GM18907 (cell line): ENCODE data around the gene MAP3K20.
"Not testable (repeated sequence)": the region's sequence is repeated elsewhere in the genome, so short reads cannot be mapped to it uniquely, and the experiment has no call there.

ENCODE experiments used
- ATAC-seq: cut with Tn5 transposase; IDR thresholded peaks from one replicate; pipeline ENCODE4 v1.9.1; 2021; ENCODE audit warnings: mild to moderate bottlenecking, moderate library complexity; ENCODE audit not compliant: unreplicated experiment

Gene MAP3K20

DNA sequence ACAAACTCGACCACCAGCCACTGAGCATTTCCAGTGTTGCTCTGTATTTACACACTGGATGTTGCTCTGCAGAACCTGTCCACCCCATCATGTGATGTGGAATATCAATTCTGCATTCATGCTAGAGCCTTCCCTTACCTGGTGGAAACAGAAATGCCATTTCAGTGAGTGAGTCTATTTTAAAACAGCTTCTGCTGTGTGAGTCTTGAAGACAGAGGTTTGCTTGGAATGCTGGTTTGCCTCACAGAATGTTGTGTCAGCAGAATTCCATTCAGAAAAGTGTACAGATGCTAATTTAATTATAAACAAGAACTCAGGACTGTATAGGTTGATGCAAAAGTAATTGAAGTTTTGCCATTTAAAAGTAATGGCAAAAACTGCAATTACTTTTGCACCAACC, 118.3 kb downstream of the MAP3K20 start:
- no peak for ATAC-seq

DNA sequence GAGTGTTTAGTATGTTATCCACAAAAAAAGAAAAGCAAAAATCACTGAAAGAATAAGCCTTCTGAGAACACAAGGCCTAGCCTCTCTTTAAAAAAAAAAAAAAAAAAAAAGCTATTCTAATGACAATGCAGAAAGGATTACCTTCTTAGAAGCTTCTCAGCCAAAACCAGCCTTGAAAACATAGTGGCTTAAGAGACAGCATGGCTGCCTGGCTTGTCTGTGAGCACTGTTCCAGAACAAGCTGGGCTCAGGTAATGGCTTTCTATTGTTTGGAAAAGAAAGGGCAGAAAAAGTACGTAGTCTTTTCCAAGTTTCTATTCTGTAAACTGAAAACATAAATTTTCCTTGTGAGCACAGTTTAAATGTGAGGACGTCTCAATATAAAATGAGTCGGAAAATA, 119.5 kb downstream of the MAP3K20 start:
- no peak for ATAC-seq

GRCh38 chr2:173196080-173196479, 120.4 kb downstream of the MAP3K20 start:
- no peak for ATAC-seq

GRCh38 chr2:173196638-173197037, 121.0 kb downstream of the MAP3K20 start:
- ATAC-seq = no peak

DNA sequence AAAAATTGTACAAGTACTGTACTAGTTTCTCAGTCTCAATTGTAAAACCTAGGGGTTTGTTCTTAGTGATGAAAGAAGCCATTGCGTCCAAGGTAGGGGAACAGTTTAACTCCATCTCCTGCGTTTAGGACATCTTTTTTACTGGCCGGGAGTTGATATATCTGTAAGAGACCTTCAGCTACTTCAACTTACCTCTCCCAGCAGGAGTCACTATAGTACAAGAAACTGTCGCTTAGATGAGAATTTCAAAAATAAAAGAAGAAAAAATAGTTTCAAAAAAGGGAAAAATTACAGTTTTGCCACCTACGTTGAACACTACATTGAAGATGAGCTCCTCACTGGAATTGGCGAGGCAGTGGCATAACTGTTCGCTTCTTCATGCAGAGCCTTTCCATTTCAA, 122.7 kb downstream of the MAP3K20 start:
- ATAC-seq = no peak

- no peak for ATAC-seq
These were observed 123.6 kb downstream of the MAP3K20 start for GRCh38 chr2:173199294-173199693.

DNA sequence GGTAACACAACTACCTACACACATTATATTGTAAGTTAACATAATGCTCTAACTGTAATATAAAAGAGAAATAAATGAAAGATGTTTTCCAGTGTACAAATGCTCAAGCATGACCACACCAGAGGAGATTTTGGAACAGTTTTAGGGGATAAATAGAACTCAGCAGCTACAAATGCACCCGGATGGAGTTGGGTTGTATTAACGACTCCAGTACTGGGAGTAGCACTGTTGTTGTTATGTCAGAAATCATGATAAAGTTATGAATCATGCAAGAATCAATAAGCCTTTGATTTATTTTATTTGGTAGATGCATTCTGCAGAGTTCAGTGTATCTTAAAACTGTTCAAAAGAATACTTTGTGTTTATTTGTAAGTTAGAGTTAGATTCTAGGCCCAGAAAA, 126.9 kb downstream of the MAP3K20 start:
- ATAC-seq = no peak

GRCh38 chr2:173204316-173204715, 128.7 kb downstream of the MAP3K20 start:
- no peak for ATAC-seq

DNA sequence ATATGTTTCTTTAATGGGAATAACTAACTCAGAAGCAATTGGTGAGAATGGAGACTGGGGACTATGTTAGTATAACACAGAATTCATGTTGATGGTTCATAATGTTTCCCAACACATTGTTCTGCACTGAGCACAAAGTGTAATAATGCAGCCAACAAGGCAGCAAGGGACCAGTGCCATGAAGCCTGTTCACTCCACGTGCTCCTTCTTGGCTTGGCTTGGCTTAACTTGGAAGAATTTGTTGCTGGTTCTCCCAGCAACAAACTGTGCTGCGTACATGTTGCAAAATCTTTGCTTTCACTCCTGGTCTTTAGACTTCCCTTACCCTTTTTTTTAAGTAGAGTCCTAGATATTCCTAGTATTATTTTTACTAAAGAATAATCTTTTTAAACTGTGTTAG, 129.7 kb downstream of the MAP3K20 start:
- no peak for ATAC-seq

- not testable (repeated sequence) for ATAC-seq
These were observed 131.5 kb downstream of the MAP3K20 start for GRCh38 chr2:173207124-173207523.

GRCh38 chr2:173210270-173211196, 134.9 kb downstream of the MAP3K20 start:
- peak; percentile 57 for ATAC-seq

DNA sequence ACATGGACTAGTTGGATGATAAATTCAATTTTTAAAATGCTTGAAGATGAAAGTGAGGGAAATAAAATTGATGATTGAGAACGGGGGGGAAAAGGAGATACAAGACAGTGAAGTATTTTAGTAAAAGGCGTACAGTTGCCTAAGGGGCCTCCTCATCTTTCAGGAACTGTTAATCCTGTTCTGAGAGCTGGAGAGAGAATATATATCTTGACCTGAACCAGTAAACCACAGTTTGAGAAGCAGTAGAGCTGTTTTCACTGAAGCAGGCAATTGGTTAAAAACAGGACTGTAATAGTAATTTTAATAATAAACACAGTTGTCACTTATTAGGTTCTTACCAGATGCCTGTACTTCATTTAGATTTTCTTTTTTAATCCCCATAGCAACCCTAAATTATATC, 137.5 kb downstream of the MAP3K20 start:
- no peak for ATAC-seq

- ATAC-seq = no peak
These were observed 138.6 kb downstream of the MAP3K20 start for GRCh38 chr2:173214213-173214612.

- no peak for ATAC-seq
These were observed 139.7 kb downstream of the MAP3K20 start for GRCh38 chr2:173215316-173215715.

- ATAC-seq = no peak
These were observed 140.4 kb downstream of the MAP3K20 start for GRCh38 chr2:173216051-173216450.

GRCh38 chr2:173216668-173217067, 141.0 kb downstream of the MAP3K20 start:
- no peak for ATAC-seq

- no peak for ATAC-seq
These were observed 141.6 kb downstream of the MAP3K20 start for GRCh38 chr2:173217116-173217840.

DNA sequence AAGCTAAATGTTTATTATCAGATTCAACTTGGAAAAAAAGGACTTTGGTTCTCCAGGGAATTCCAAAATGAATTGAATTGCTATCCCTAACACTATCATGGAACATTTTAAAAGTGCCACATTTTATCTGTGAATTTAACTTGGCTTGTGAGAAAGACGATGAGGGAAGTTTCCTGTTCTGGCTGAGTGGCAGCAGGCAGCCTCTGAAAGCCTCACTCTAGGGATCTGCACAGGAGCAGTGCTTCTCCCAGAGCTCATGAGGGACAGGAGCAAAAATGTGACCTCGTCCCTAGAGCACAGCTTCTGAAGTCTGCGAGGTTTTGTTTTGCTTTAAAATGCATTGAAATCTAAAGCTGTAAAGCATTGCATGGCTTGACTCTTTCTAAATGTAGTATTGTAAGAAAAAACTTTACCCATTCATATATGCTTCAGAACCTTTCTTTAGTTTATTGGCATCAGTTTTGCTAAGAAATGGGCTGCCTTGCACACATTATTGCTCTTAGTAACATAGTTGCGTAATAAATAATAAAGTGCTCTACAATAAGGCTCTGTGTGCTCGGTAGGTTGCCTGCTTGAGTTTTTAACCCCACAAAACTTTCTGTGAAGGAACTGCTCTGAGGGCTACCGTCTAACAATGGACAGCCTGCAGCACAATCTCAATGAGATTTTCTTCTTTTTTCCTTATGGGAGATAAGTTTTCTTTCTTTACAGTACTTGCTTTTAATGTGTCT, 142.8 kb downstream of the MAP3K20 start:
- ATAC-seq = no peak

GRCh38 chr2:173221132-173221695, 145.6 kb downstream of the MAP3K20 start:
- no peak for ATAC-seq

GRCh38 chr2:173221937-173222594, 146.4 kb downstream of the MAP3K20 start:
- peak; percentile 63 for ATAC-seq

DNA sequence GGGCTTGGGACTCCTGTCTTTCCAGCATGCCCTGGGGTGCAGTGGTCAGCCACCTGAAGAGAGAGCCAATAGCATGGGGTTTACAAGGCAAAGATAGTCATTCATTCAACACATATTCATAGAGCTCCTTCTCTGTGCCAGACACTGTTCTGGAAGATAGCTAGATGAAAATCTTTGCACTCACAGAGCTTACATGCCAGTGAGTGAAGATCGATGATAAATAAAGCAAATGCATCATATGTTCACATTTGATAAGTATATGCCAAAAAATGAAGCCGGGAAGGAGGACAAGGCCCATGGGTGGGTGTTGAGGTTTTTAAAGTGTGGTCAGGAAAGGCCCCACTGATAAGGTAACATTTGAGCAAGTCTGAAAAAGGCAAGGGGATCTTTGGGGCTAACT, 148.2 kb downstream of the MAP3K20 start:
- ATAC-seq = no peak
